Measurements from ENCODE around the gene AIM2.
"Not testable (repeated sequence)": the region's sequence is repeated elsewhere in the genome, so short reads cannot be mapped to it uniquely, and the experiment has no call there.

The AIM2 gene, protein sequence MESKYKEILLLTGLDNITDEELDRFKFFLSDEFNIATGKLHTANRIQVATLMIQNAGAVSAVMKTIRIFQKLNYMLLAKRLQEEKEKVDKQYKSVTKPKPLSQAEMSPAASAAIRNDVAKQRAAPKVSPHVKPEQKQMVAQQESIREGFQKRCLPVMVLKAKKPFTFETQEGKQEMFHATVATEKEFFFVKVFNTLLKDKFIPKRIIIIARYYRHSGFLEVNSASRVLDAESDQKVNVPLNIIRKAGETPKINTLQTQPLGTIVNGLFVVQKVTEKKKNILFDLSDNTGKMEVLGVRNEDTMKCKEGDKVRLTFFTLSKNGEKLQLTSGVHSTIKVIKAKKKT

DNA sequence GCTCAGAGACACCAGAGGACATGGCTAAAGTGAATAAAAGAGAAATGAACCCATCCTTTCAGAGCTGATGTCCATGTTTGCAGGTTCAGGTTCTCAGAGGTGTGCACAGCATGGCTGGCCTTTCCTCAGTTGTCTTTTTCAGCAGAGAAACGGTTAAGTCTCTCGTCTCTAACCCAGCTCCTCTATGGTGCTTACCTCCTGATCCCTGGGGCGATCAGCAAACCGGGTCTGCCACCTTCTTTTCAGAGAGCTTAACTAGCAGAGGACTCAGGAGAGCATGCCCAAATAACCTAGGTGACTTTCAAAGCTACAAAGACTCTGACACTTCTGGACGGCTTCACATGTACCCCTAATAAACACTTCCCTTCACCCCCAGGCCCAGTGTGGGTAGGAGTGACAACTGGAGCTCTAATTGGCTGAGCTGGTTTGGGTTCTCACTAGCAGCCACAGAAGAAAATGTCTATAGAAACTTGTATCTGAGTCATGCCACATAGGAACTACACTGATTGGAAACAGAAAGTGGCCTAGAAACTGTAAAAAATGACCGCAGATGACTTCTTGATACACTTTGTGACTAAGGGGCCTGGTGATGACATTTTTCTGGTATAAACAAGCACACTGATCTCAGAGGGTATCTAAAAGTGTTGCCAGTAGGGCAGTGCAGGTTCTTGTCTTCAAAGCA is at the start of gene AIM2:
Gene AIM2, minus strand, starts transcription at position 329 of the 682 bp plus-strand sequence. CDS start 3,267 bp downstream, outside the sequence.
- peak; percentile 48 to 68 (median 55) for DNase-seq (ENCODE audit: low read depth in 3 of 3)

DNA sequence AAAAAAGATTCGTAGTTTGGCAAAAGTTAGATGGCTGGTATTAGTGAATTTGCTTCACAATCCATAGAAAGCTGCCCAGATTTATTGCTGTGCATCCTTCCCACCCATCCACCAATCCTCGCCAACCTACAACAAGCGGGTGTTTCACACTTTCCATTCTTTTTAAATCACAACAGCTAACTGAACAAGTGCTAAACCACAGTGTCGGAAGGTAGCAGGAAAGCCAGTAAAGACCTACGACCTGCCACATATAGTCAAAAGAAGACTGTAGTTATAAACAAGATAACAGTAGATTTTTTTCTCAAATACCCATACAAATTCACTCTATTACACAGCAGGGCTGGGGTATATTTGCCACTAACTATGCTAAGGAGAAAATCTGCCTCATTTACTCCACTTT is 47.0 kb upstream of the AIM2 start:
- DNase-seq (ENCODE audit: low read depth in 3 of 3), result no peak

DNA sequence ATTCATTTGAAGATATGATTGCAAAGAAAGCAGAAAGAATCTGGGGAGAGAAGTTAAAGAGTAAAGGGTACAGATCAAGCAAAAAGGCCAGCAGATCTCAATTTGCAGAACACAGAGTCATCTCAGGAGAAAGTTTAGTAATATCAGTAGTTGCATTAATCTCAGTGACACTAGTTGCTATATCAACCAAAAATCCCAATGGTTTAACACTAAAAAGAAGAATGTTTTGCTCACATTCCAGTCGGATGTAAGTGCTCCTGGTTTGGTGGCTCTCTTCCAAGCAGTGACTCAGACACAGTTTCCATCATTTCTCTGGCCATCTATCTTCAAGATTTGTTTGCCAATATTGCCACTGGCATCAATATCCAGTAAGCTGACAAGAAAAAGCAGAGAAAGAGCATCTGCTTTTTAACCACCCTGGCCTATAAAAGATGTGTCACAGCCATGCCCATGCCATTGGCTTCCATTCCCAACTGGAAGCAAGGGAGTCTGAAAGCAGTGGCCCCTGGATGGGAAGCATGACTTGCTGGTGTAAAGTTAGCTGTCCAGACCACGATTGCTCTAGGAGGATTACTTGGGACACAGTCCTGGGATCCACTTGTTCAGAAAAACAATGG is 45.5 kb upstream of the AIM2 start:
- no peak for DNase-seq (ENCODE audit: low read depth in 3 of 3)

DNA sequence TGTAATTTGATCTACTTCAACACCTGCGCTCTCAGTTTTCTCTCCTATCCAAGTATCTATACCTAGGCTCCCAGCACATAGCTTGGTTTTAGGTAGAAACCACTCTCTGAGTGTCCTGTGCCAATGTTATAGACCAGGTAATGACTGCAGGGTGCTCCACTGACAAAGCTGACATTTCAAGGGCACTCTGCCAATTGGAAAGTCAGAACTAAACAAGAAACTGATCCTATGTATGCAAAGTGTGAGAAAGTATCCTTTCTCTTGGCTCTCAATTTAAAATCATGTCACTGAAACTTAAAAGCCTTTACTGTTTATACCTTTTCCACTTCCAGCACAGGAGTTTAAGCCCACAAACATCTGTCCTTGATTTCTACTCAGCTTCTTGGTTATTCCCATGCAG is 45.0 kb upstream of the AIM2 start:
- DNase-seq (ENCODE audit: low read depth in 3 of 3), result no peak

DNA sequence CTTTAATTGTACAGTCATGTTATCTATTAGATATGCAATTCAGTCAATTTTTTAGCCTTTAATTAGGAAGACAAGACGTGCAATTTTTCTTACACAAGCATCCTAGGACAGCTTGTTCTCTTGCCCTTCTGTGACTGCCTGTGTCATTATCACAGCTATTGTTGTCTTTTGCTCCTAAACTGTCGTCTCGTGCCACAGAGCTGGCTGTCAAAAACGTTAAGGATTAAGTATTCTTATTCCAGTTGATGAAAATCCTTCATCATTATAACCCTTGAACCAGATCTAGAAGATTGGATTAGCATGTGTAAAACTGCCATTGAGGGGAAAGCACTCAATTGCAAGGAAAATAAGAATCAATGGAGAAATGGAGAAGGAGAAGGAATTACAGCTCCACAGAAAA is 43.8 kb upstream of the AIM2 start:
- DNase-seq (ENCODE audit: low read depth in 3 of 3), result no peak

DNA sequence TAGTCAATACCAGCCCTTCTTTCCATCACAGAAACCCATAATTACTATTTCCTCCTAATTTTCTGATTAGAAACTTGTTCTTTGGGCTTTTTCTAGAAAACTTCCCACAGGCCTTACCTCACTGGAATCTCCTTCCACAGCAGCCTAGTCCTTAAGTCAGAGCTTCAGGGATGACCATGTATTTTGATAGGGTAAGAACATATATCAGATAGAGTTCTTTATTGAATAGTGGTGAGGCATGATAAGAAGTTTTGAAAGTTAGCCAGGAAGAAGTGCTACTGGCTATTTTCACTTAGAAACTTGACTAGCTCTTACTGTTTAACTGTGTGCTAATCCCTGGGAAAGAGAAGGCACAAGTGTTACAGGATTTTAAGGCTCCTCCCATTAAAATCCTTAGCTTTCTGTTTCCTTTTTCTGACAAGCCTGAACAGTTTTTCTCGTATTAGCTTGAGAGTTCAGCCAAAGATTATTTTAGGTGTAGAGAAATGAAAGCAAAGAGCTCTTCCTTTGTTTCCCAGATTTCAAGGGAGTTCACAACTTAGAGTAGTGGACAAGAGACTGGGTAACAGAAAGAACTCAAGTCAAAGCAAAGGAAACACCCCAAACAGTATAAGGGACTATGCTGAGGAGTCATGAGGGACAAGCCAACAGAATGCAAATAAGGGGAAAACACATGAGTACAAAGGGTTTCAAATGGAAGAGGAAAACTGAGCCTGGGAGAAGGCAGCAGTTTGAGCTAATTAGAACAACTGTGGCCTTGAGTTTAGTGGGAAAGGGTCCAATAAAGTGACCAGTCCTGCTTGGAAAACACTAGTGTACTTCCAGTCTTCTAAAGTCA is 37.2 kb upstream of the AIM2 start:
- no peak for DNase-seq (ENCODE audit: low read depth in 3 of 3)

DNA sequence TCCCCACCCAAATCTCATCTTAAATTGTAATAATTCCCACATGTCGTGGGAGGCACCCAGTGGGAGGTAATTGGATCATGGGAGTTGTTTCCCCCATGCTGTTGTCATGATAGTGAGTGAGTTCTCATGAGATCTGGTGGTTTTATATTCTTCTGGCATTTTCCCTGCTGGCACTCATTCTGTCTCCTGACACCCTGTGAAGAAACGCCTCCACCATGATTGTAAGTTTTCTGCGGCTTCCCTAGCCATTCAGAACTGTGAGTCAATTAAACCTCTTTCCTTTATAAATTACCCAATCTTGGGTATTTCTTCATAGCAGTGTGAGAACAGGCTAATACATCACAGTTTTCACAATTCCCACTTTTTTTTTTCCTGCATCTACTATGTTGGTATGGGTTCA is 26.5 kb upstream of the AIM2 start:
- DNase-seq (ENCODE audit: low read depth in 3 of 3), result not testable (repeated sequence)

DNA sequence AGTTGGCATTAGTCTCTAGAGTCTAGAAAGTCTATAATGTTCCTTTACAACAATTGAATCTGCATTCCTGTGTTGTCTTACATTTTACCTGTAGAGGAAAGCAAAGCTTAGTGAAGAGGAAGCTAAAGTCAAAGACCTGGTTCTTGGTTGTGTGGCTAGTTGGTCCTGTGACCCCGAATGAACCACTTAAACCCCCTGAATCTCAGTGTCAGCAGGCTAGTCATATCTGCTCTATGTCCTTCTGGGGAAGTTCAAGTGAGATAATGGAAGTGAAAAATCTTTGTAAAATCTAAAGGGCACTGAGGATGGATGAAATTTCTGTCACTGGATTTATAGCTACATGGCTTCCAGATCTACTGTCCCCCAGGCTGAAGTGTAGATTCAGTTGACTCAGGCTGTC is 24.0 kb upstream of the AIM2 start:
- DNase-seq (ENCODE audit: low read depth in 3 of 3), result no peak

DNA sequence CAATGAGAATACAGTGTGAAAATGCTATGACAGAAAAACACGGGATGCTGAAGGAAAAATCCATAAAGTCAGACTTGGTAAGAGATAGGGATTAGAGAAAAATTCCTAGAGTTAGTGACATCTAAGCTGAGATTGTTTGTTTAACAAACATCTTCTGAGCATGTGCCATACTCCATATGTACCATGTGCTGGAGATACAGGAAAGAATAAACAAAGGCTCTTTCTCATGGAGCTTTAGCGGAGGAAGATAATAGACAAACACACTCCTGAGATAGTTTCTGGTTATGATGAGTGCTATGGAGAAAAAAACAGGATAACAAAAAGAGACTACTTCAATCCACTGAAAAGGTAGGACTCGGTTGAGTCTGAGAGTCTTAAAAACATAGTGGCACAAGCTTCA is 22.0 kb upstream of the AIM2 start:
- no peak for DNase-seq (ENCODE audit: low read depth in 3 of 3)

DNA sequence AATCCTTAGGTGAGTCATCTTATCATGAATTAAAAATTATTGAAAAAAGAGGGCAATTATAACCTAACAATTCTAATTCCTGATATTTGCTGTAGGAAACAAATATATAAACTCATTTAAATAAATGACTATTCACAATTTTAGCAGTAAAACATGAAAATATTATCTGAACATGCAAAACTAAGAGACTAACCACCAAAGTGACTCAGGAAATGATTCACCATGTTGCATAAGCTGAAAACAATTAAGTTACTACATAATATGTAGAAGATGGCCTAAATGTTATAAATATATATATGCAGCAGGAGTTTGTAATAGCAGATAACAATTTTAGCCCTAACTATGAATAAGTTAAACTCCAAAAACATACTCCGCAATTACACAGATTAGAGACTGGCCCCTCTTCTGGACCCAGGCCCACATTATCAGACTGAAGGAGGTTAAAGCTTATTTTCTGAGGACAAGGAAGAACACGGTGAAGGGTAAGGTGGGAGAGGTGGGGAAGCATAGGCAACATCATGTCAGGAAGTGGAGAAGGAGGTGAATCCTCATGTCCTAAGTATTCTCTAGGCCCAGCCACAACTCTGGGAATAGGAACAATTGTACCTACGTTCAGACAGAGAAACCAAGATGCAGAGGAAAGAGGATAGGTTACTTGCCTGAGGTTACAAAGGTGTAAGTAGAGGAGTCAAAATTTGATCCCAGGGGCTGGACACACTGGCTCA is 15.6 kb upstream of the AIM2 start:
- no peak for DNase-seq (ENCODE audit: low read depth in 3 of 3)

DNA sequence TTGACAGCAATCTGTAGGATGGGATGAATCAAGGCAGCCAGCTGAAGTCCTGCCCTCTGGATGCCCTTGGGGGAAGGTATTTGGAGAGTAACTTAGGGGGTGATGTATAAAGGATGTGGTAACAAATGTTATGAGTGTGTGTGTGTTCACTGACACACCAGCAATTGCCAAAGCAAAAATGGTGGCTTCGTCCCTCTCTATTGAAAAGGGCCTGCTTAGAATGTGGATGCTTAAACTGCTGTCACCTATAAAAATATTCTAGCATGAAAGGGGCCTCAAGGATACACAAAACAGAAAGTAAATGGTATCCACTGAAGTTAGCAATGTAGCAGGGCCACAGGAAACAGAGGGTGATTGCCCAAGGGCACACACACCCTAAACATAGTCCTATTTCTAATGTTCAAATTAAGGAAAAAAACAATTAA is 15.1 kb upstream of the AIM2 start:
- DNase-seq (ENCODE audit: low read depth in 3 of 3), result no peak

DNA sequence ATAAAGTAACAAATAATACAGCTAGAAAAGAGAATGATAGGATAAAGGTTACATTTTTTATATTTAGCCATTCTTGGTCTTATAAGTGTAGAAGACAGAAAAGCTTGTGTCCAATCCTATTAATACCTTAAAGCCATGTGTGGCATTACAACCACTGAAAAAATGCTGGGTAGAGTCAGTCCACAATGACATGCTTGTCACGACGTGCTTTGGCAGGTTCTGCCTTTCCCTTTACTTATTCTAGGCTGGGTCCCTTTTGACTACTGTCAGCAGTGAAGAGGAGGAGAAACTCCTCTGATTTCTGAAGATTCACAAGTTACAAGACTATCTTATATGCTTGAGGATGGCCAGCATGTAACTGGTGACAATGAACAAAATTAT is 14.6 kb upstream of the AIM2 start:
- no peak for DNase-seq (ENCODE audit: low read depth in 3 of 3)

DNA sequence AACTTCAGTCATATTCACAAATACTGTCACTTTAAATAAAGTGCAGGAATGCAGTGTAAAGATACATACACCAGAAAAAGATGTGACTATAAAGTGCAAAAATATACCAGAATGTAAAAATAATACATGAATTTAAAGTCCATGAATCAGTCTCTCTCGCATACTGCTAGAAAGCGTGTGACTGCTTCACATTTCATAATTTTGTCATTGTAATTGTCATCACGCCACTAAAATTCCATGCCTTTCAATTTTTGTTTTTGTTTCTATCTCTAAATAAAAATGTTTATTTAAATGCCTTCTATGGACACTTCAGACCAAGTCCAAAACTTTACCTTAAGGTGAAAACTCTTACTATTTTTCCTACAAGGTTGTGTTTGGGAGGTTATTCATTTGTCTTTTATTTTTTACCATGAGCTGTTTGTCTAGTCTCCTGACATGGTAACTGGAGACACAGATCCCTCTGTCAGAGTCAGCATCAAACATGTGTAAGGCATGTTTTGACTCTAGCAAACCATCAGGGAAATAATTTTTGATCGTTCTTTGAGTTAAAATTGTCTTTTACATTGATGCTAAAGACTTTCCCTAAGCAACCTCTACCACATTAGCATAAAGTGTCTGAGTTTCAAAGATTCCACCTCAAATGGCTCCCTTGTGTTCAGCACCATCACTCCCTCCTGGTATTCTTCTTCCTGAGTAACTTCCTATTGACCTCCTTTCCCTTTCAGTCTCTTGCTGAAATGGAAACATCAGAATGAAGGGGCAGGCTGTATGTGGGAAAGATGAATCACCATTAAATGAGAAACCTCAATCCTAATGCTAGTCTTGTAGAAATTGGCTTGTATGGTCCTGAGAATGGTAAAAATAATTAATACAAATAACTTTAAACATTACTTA is 14.0 kb upstream of the AIM2 start:
- DNase-seq (ENCODE audit: low read depth in 3 of 3), result no peak

DNA sequence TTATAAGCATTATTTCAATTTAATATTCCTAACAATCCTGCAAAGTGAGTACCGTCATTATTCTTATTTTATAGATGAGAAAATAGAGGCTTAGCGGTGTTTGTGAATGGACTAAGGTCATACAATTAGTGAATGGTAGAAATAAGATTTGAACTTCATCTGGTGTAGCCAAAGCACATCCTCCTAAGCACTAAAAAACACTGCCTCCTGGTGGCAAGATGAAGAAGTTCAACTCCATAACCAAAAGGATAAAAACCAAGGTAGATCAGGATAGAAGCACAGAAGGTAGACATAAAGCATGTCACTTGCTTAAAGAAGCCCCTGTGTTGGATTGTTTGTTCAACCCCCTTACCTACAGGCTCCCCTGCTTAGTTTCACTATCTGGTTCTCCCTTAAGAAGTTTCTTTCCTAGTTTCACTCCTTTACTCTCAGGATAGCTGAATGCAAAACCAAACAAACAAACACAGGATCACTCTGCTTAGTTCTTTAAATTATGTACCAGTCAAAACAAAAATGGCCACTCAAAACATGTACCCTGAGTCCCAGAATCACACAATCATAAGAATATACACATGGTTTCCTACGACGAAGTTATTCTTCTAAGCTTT is 12.7 kb upstream of the AIM2 start:
- DNase-seq (ENCODE audit: low read depth in 3 of 3), result no peak

DNA sequence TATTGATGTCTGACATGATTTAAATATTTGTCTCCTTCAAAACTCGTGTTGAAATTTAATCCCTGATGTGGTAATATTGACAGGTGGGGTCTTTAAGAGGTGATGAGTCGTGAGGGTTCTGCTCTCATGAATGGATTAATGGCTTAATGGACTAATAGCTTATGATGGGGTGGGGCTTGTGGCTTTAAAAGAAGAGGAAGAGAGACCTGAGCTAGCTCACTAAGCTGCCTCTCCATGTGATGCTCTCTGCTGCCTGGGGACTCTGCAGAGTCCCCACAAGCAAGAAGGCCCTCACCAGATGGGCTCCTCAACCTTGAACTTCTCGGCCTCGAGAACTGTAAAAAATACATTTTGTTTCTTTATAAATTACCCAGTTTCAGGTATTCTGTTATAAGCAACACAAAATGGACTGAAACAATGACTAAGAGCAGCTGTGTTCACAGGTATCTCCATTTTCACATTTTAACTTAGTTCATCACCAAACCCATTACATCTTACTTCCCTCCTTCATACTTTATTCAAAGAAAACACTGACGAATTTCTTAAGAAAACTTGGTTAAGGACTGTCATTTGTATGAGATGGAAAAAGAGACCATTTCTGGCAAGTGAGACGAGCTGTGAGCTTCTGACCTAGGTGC is 12.1 kb upstream of the AIM2 start:
- DNase-seq (ENCODE audit: low read depth in 3 of 3), result no peak

DNA sequence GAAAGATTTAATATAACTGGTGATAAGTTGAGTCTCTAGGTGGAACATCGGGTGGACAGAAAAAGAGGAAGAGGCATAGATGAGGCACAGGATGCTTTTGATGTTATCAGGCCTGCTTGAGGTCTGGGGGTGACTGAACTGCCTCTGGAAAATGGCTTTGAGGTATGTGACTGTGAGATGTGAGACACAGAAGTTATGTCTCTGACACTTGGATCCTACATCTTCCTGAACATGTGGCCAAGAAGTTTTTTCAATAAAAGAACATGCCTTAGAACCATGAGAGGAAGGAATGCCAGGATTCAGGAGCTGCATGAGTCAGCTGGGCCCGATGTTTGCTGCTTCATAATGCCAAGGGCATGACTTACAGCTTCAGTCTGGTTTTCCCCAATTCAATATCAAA is 11.5 kb upstream of the AIM2 start:
- no peak for DNase-seq (ENCODE audit: low read depth in 3 of 3)

DNA sequence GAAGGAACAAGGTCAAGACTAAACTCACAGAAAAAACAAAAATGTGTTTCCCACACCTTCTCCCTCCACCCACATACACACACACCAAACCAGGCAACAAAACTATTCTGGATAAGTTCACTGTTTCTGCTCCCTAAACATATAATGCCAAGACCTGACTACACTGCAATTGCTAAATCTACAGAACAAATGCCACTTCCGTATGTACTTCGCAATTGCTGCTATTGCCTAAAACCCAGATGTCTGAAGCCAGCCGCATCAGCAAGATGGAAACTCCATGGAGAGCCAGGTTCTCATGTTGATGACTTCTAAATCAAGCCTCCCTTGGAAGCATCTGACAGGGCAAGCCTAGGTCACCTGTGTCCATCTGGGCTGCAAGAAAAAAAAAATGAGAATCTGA is 8.3 kb upstream of the AIM2 start:
- DNase-seq (ENCODE audit: low read depth in 3 of 3), result no peak

DNA sequence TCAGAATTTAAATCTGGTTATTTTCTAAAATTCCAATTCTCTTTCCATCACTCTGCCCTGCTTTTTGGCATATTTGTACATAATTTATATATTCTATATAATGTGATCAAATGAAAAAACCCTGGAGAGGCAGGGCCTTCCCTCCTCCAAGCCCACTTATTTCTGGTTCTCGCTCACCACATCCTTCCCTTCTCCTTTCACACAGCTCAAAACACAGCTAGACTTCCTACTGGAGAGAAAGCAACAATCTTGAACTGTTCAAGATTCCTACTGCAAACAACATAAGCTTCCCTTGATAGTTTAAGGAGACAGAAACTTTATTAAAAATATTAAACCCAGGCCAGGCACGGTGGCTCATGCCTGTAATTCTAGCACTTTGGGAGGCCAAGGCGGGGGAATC is 7.6 kb upstream of the AIM2 start:
- no peak for DNase-seq (ENCODE audit: low read depth in 3 of 3)

DNA sequence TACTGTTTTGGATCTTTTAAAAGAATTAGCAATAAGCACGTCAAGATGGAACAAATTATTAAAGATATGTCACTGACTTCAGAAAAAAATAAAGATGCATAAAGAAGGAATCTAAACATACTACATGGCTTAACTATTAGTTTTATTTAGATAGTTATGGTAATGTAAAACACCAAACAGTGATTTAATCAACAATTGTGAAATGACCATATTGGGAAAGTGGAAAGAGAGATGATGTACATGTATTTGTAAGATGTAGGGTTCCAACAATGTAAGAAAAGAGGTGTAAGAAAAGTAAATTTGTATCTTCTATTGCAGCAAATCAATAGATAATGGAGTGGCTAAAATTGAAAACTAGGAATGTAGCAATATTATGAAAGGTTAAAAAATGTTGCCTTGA is 6.4 kb upstream of the AIM2 start:
- DNase-seq (ENCODE audit: low read depth in 3 of 3), result no peak

DNA sequence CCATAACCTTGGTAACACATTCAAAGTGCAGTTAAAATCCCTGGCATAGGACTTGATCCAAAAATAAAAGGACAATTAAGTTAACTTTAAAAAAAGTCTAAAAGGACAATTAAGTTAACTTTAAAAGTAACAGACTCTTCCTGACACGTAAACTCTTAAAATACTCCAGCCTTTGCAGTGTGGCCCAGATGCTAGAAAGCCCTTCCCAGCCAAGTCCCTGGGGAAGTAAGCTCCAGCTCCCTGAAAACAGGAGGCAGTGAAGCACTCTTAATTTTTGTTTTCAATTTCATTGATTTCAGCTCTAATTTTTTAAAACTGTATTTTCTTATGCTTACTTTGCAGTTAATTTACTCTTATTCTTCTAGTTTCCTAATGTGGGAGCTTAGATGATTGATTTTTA is 5.1 kb upstream of the AIM2 start:
- DNase-seq (ENCODE audit: low read depth in 3 of 3), result no peak

All from stimulated activated CD4-positive, alpha-beta T cell treated with anti-CD3 and anti-CD28 coated beads, TNF-alpha, amount 100 ng/mL, for 48 hours (primary cell).